ENCODE measurements around the gene CNST.
"Not testable (repeated sequence)": the region's sequence is repeated elsewhere in the genome, so short reads cannot be mapped to it uniquely, and the experiment has no call there.

The CNST gene

DNA sequence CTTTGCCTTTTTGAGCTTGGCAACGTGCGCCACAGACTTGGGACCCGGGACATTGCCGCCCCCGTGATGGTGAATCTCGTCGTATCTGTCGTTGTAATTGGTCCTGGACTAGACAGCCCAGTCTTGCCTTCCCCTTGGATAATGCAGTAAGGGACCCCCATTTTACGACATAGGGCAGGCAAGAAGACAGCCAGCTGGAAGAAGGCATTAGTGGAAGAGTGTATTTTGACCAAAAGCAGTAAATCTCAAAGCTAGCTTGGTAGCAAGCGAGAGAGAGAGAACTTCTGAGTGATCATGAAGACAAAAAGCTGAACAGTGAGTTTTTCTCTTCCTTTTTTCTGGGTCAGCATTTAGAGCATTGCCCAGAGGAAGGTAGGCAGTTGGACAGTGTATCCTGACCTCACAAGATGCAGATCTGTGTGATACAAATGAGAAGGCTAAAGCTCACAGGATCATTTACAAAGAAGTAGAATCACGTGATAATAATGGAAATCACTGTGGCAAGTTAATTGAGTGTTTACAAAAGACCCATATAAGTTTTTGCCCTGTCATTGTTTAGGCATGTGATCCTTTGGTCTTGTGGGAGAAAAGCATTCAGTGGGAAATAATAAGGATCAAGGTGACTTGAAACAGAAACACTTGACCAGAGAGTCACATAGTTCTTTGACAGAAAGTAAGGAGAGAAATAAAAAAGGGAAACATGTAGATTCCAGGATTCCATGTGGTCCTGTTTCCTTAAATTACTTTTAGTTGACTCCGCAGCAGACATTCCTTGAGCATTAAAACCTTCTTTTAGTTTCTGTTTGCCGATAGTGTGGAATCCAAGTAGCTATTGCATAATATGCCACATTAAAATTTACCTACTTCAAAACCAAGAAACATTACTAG lies 66.3 kb downstream of the CNST start:
- Histone ChIP-seq H3K4me3 (no peak overlapping the region), H3K27ac (peak overlapping the region; percentile 33 to 63)
- no peak for DNase-seq (ENCODE audit: low spot score)
- TF ChIP-seq, protein P1, sequence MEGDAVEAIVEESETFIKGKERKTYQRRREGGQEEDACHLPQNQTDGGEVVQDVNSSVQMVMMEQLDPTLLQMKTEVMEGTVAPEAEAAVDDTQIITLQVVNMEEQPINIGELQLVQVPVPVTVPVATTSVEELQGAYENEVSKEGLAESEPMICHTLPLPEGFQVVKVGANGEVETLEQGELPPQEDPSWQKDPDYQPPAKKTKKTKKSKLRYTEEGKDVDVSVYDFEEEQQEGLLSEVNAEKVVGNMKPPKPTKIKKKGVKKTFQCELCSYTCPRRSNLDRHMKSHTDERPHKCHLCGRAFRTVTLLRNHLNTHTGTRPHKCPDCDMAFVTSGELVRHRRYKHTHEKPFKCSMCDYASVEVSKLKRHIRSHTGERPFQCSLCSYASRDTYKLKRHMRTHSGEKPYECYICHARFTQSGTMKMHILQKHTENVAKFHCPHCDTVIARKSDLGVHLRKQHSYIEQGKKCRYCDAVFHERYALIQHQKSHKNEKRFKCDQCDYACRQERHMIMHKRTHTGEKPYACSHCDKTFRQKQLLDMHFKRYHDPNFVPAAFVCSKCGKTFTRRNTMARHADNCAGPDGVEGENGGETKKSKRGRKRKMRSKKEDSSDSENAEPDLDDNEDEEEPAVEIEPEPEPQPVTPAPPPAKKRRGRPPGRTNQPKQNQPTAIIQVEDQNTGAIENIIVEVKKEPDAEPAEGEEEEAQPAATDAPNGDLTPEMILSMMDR (IDR thresholded peaks at IDR 0.05) = no peak

DNA sequence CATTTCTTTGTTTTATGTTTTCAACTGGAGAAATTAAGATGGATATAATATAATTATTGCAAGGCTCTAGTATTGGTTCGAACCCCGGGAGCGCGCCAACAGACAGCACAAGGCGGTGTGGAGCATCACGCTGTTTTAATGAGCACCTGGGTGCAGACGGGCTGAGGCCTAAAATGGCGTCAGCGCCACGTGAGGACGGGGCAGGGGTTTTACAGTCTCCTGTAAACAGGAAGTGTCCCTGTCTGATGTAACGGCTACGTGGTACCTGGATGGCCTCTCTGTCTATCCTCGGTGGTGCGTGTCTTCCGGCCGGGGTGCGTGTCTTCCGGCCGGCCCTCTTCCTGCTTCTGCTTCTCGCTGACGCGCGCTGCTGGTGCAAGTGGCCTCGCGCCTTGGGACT lies 68.4 kb downstream of the CNST start:
- DNase-seq (ENCODE audit: low spot score); H3K4me3 ChIP-seq; H3K27ac ChIP-seq: not testable (repeated sequence)

DNA sequence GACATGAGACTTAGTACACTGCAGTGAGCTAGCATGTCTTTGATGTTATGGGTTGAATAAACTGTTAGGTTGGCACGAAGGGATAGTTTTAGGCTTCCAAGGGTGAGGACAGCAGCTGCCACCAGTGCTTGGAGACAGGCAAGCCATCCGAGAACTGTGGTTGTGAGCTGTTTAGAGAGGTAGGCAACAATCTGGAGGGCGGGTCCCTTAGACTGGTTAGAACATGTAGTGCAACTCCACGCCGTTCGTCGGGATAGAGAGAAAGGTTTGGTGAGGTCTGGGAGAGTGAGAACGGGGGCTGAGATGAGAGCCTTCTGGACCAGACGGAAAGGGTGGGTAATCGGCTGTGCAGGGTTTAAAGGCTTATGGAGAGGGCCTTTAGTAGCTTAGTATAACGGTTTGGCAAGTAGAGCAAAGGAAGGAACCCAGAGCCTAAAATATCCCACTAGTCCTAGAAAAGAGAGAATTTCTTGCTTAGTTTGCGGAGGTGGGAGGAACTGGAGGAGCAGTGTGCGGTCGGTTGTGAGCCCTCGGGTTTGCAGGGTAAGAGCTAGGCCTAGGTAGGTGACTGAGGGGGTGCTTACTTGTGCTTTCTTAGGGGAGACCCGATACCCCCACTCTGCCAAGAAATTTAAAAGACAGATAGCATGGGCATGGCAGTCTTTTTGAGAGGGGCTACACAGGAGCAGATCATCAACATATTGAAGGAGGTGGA lies 72.8 kb downstream of the CNST start:
- peak overlapping the region in 1 of 2 donors; percentile 32 for H3K27ac ChIP-seq
- TF ChIP-seq, protein P1 (IDR thresholded peaks at IDR 0.05) = no peak
- no peak overlapping the region for H3K4me3 ChIP-seq
- no peak for DNase-seq (ENCODE audit: low spot score)

DNA sequence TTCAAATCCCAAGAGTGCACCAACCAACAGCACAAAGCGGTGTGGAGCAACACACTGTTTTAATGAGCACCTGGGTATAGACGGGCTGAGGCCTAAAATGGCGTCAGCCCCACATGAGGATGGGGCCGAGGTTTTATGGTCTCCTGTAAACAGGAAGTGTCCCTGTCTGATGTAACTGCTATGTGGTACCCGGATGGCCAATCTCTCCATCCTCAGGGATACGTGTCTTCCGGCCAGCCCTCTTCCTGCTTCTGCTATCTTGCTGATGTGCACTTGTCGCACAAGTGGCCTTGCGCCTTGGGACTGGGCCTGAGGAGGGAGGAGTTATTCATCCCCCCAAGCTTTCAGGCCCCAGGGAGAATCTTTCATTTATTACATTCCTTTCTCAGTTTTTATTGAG lies 73.5 kb downstream of the CNST start:
- DNase-seq (ENCODE audit: low spot score) = no peak
- H3K27ac ChIP-seq = peak overlapping the region in 1 of 2 donors; percentile 32
- TF ChIP-seq, protein P1 (IDR thresholded peaks at IDR 0.05) = no peak

DNA sequence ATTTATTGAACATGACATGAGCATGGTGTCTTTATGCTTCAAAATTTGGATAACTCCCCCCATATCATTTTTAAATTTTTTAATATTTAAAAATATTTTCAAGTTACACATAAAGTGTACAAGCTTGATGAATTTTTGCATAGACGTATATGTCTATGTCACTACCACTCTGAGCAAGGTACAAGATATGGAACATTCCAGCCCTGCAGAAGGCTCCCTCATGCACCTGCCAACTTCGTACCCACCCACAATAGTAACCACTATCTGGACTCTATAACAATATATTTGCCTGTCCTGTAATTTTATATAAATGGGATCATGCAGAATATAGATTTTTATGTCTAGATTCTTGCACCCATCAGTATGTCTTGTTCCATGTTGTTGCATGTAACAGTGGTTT lies 74.5 kb downstream of the CNST start:
- TF ChIP-seq, protein P1 (IDR thresholded peaks at IDR 0.05) = no peak
- no peak for DNase-seq (ENCODE audit: low spot score)
- no peak overlapping the region for H3K4me3 ChIP-seq
- H3K27ac ChIP-seq = no peak overlapping the region

More for the DNA sequence above, 73.5 kb downstream of the CNST start:
- no peak overlapping the region for H3K4me3 ChIP-seq

DNA sequence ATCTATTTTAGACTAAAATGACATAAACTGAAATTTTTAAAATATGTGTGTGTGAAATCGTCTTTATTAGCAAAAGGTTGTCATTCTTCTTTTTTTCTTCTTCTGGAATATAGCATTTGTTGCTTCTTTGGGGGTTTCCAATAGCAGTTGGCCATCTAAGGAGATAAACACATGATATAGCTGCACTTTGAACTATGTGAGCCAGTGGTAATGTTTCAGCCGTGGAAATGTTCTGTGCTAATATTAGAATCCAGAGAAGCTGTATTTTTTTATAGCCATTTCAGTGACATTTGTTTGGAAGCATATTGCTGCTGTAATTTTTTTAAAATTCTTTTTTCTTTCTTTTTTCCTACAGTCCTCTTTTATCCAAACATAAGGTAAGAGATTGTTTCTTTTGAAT lies 75.1 kb downstream of the CNST start:
- no peak for DNase-seq (ENCODE audit: low spot score)
- Histone ChIP-seq H3K4me3 (no peak overlapping the region), H3K27ac (no peak overlapping the region)
- TF ChIP-seq, protein P1 (IDR thresholded peaks at IDR 0.05) = no peak

DNA sequence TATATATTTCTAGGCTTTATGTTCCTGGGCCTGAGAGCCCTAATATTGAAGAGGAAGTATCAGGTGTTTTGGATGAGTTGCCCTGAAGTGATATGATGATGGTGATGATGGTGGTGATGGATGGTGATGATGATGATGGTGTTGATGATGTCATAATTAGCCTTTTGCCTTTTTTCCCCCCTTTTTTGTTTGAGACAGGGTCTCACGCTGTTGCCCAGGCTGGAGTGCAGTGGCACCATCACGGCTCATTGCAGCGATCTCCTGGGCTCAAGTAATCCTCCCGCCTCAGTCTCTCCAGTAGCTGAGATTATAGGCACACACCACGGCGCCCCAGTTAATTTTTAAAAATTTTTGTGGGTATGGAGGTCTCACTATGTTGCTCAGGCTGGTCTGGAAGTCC lies 76.5 kb downstream of the CNST start:
- DNase-seq (ENCODE audit: low spot score) = no peak

More for the DNA sequence above, 76.5 kb downstream of the CNST start:
- TF ChIP-seq, protein P1 (IDR thresholded peaks at IDR 0.05) = no peak
- Histone ChIP-seq H3K4me3 (no peak overlapping the region), H3K27ac (no peak overlapping the region)

All from coronary artery (tissue), 2 donors.